Glutamatergic neuron (in vitro differentiated cells): ENCODE measurements around the gene C1QTNF1. TPM values are rescaled to one million over a fixed set of nuclear protein-coding genes. Genes with fewer than 3 reads are reported as not detected.

Experiments used
- DNase-seq: peaks from one replicate; pipeline ENCODE4 v3.0.0; 2022
- H3K27ac Mint-ChIP-seq: one replicate; pipeline ENCODE4 v1.8.0; 2020; ENCODE audit warnings: mild to moderate bottlenecking, mixed read lengths, inconsistent platforms; ENCODE audit not compliant: unreplicated experiment
- H3K27me3 Mint-ChIP-seq: one replicate; pipeline ENCODE4 v1.8.0; 2020; ENCODE audit warnings: mild to moderate bottlenecking, moderate library complexity, mixed read lengths, inconsistent platforms; ENCODE audit not compliant: unreplicated experiment
- H3K36me3 Mint-ChIP-seq: one replicate; pipeline ENCODE4 v1.8.0; 2020; ENCODE audit warnings: mild to moderate bottlenecking, mixed read lengths, inconsistent platforms; ENCODE audit not compliant: unreplicated experiment
- H3K4me1 Mint-ChIP-seq: one replicate; pipeline ENCODE4 v1.8.0; 2020; ENCODE audit warnings: mild to moderate bottlenecking, low read depth, mixed read lengths, inconsistent platforms; ENCODE audit not compliant: unreplicated experiment
- H3K4me3 Mint-ChIP-seq: one replicate; pipeline ENCODE4 v1.8.0; 2020; ENCODE audit warnings: mild to moderate bottlenecking, mixed read lengths, inconsistent platforms; ENCODE audit not compliant: unreplicated experiment
- H3K9me3 Mint-ChIP-seq: one replicate; pipeline ENCODE4 v1.8.0; 2020; ENCODE audit warnings: mild to moderate bottlenecking, moderate library complexity, mixed read lengths, inconsistent platforms; ENCODE audit not compliant: unreplicated experiment
- total RNA-seq: library from RNA; stranded (reverse); fragmentation: NEBNext Ultra II Directional; extraction: Animal tissue kit (Norgen Biotek cat#: 25700); gene quantifications from one replicate; pipeline ENCODE4 v1.2.1, GENCODE V29; 2021; ENCODE audit not compliant: unreplicated experiment
- TF ChIP-seq, protein P1 (sequence below): fragments of 200-600 bp; sonication (generic); IDR thresholded peaks from one replicate; pipeline ENCODE4 v1.5.0; 2021; ENCODE audit not compliant: partially characterized antibody, unreplicated experiment

The C1QTNF1 gene
- total RNA-seq, 1 donor from 2014 or later: 0.15 TPM

DNA sequence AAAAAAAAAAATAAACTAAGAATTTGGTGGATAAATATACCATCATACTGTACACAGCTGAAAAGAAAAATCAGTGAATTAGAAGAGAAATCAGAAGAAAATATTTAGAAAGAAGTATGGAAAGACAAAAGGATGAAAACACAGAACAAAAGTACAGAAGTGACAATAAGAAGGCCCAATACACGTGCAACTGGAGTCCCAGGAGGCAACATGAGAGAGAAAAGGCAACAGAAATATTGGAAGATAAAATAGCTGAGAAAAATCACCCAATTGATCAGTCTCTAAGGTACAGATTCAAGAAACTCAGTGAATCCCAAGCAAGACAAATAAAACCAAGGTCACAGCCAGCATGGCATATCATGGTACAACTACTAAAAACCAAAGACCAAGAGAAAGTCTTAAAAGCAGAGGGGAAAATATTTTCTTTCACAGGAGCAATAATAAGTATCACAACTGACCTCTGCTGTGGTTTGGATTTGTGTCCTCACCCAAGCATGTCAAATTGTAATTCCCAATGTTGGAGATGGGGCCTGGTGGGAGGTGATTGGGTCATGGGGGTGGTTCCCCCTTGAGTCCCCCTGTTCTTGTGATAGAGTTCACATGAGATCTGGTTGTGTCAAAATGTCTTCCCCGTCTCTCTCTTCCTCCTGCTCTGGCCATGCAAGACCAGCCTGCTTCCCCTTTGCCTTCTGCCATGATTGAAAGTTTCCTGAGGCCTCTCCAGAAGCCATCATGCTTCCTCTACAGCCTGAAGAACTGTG is 30.4 kb downstream of the C1QTNF1 start:
- Mint-ChIP-seq H3K4me1 (no peaks in the 10 kb centered on the region), H3K36me3 (peaks cover 33% of the 10 kb centered on the region), H3K9me3 (peaks cover 9% of the 10 kb centered on the region), H3K27me3 (peaks cover 3% of the 10 kb centered on the region), H3K27ac (no peak overlapping the region), H3K4me3 (no peak overlapping the region)
- TF ChIP-seq, protein P1, sequence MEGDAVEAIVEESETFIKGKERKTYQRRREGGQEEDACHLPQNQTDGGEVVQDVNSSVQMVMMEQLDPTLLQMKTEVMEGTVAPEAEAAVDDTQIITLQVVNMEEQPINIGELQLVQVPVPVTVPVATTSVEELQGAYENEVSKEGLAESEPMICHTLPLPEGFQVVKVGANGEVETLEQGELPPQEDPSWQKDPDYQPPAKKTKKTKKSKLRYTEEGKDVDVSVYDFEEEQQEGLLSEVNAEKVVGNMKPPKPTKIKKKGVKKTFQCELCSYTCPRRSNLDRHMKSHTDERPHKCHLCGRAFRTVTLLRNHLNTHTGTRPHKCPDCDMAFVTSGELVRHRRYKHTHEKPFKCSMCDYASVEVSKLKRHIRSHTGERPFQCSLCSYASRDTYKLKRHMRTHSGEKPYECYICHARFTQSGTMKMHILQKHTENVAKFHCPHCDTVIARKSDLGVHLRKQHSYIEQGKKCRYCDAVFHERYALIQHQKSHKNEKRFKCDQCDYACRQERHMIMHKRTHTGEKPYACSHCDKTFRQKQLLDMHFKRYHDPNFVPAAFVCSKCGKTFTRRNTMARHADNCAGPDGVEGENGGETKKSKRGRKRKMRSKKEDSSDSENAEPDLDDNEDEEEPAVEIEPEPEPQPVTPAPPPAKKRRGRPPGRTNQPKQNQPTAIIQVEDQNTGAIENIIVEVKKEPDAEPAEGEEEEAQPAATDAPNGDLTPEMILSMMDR: no peak
- DNase-seq: no peak

DNA sequence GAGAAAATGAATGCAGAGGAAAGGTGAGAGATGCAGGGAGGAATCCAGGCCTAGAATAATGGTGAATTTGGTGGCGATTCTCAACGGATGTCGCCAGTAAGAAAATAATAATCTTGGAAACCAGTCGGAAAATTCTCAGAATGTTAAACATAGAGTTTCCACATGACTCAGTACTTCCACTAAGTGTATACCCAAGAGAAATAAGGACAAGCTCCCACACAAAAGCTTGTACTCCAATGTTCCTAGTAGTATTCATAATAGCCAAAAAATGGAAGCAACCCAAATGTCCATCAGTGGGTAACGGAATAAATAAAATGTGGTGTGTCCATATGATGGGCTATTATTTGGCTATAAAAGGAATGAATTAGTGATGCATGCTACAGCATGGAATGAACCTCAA is 31.2 kb downstream of the C1QTNF1 start:
- Mint-ChIP-seq H3K36me3 (peaks cover 36% of the 10 kb centered on the region), H3K4me3 (no peak overlapping the region), H3K27me3 (peaks cover 3% of the 10 kb centered on the region), H3K27ac (no peak overlapping the region), H3K4me1 (no peaks in the 10 kb centered on the region), H3K9me3 (peaks cover 8% of the 10 kb centered on the region)
- TF ChIP-seq, protein P1: no peak
- DNase-seq: no peak

DNA sequence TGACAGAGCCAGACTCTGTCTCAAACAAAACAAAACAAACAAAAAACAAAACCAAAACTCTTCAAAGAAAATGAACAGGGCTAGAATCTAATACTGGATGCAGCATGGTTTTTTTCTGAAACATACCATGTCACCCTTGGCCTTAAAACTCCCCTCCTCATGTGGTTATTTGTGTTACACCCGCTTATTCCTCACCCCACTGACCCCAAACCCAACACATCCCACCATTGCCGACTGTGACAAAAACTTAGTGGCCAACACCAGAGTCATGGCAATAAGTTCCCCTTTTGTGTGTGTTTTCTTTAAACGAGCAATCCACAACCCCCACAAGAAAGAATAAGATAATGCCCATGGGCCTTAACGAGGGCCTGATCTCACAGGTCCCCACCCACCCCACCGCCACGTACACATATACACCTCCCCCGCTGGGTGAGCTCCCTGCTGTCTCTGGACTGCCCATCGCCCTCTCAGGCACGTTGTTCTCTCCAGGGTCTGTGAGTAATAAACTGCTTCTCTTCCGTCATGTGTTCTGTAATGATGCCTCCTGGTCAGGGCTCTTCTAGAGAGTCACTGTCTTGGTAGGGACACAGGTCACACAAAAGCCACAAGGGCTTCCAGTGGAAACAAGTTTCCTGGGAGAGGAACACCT is 33.9 kb downstream of the C1QTNF1 start:
- H3K4me1 Mint-ChIP-seq: no peaks in the 10 kb centered on the region
- DNase-seq: no peak
- H3K27me3 Mint-ChIP-seq: peaks cover 2% of the 10 kb centered on the region
- H3K27ac Mint-ChIP-seq: no peak overlapping the region
- TF ChIP-seq, protein P1: no peak
- H3K36me3 Mint-ChIP-seq: peaks cover 28% of the 10 kb centered on the region
- H3K4me3 Mint-ChIP-seq: no peak overlapping the region
- peaks cover 2% of the 10 kb centered on the region for H3K9me3 Mint-ChIP-seq

DNA sequence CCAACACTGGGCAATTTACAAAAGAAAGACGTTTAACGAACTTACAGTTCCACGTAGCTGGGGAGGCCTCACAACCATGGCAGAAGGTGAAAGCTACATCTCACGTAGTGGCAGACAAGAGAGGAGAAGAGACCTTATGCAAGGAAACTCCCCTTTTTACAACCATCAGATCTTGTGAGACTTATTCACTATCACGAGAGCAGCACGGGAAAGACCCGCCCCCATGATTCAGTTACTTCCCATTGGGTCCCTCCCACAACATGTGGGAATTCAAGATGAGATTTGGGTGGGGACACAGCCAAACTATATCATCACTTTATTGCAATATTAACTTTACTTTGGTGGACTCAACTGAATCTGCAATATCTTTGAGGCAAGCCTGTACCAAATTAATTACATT is 38.7 kb downstream of the C1QTNF1 start:
- Mint-ChIP-seq H3K27me3 (no peaks in the 10 kb centered on the region), H3K4me3 (no peak overlapping the region), H3K9me3 (no peaks in the 10 kb centered on the region), H3K4me1 (no peaks in the 10 kb centered on the region), H3K27ac (no peak overlapping the region), H3K36me3 (peaks cover 10% of the 10 kb centered on the region)
- TF ChIP-seq, protein P1: no peak
- no peak for DNase-seq

DNA sequence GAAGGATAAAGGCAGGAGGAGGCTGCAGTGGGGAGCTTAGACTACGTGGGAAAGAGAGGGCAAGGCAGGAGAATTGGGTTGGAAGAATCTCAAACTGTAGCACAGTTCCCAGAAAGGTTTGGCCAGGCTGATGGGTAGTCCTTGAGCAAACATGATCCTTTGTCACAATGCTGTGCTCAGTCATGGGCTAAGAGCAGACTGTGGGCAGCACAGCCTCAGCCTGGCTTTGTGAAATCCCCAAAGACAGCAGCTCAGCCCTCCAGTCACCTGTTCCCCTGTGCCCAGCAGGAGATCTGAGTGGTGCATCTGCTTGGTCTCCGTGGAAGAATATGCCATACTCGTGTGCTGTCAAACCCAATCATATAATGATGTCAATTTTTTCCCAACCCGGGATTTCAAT is 40.1 kb downstream of the C1QTNF1 start:
- no peaks in the 10 kb centered on the region for H3K27me3 Mint-ChIP-seq
- no peaks in the 10 kb centered on the region for H3K9me3 Mint-ChIP-seq
- H3K4me3 Mint-ChIP-seq: no peak overlapping the region
- no peak for DNase-seq
- H3K4me1 Mint-ChIP-seq: no peaks in the 10 kb centered on the region
- TF ChIP-seq, protein P1: no peak
- peaks cover 5% of the 10 kb centered on the region for H3K36me3 Mint-ChIP-seq
- H3K27ac Mint-ChIP-seq: no peak overlapping the region
